ENCODE data around the gene PLPP7. TPM values are rescaled to one million over a fixed set of nuclear protein-coding genes. Genes with fewer than 3 reads are reported as not detected.

Gene PLPP7
- total RNA-seq, 1 donor: 16.3 TPM

DNA sequence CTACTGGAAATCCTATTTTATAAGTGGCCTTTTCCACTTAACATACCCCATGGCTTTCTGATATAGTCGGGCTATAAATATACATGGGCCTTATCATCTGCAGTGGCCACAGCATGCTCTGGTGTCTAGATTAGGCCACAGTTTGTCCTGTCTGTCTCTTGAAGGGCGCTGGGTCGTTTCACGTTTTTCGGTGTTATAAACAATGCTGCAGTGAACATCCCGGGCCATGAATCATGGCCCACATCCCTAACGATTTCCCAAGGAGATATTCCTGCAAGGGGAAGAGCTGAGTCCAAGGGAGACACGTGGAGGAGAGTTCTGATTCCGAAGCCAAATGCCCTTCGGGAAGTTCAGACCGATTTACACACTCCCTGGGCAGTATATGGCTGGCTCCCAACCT lies 8.4 kb downstream of the PLPP7 start:
- Histone ChIP-seq H3K27me3 (ENCODE audit: insufficient read depth, low read length) (no peaks in the 10 kb centered on the region), H3K4me3 (ENCODE audit: insufficient read depth, low read length) (no peak overlapping the region), H4K20me1 (ENCODE audit: insufficient read depth, low read length) (peaks cover 26% of the 10 kb centered on the region), H2AFZ (ENCODE audit: low read length) (no peak overlapping the region), H3K27ac (ENCODE audit: low read depth, low read length) (no peak overlapping the region), H3K4me2 (ENCODE audit: insufficient read depth, low read length) (no peak overlapping the region), H3K4me1 (ENCODE audit: insufficient read depth, low read length) (peaks cover 2% of the 10 kb centered on the region), H3K9me3 (ENCODE audit: low read depth, low read length) (no peaks in the 10 kb centered on the region), H3K36me3 (ENCODE audit: insufficient read depth, low read length) (peaks cover 7% of the 10 kb centered on the region), H3K79me2 (ENCODE audit: insufficient read depth, low read length) (peaks cover 8% of the 10 kb centered on the region)
- no peak for TF ChIP-seq CTCF (IDR thresholded peaks at IDR 0.05; ENCODE audit: extremely low read depth, low read depth, low read length)
- peak; percentile 73 for DNase-seq (ENCODE audit: insufficient read length, low spot score, missing footprints)

- H3K4me2 ChIP-seq (ENCODE audit: insufficient read depth, low read length): no peak overlapping the region
- peaks cover 4% of the 10 kb centered on the region for H3K79me2 ChIP-seq (ENCODE audit: insufficient read depth, low read length)
- no peak for DNase-seq (ENCODE audit: insufficient read length, low spot score, missing footprints)
- no peaks in the 10 kb centered on the region for H3K27me3 ChIP-seq (ENCODE audit: insufficient read depth, low read length)
- no peak overlapping the region for H3K4me3 ChIP-seq (ENCODE audit: insufficient read depth, low read length)
- TF ChIP-seq CTCF (IDR thresholded peaks at IDR 0.05; ENCODE audit: extremely low read depth, low read depth, low read length): no peak
- no peaks in the 10 kb centered on the region for H3K9me3 ChIP-seq (ENCODE audit: low read depth, low read length)
- no peak overlapping the region for H2AFZ ChIP-seq (ENCODE audit: low read length)
- H4K20me1 ChIP-seq (ENCODE audit: insufficient read depth, low read length): peaks cover 23% of the 10 kb centered on the region
- H3K36me3 ChIP-seq (ENCODE audit: insufficient read depth, low read length): peaks cover 7% of the 10 kb centered on the region
- H3K27ac ChIP-seq (ENCODE audit: low read depth, low read length): no peak overlapping the region
- peaks cover 2% of the 10 kb centered on the region for H3K4me1 ChIP-seq (ENCODE audit: insufficient read depth, low read length)
Measured at GRCh38 chr9:131298341-131298740, 8.8 kb downstream of the PLPP7 start.

DNA sequence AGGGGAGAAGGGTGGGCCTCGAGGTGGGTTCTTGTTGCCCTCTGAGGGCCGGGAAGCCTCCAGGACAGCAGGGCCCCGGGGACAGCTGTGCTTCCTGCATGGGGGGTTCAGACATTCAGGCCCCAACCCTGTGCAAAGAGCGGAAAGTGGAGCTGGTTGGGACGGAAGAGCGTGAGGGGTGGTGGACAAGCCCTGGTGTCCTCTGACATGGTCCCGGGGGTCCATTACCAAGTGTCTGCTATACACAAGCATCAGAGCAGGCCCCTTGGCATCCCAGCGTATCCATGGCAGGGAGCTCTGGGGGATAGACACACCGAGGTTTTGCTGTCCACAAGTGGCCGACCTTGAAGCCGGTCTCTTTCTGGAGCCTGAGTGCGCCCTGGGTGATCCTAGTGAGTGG lies 9.3 kb downstream of the PLPP7 start:
- Histone ChIP-seq H3K4me2 (ENCODE audit: insufficient read depth, low read length) (no peak overlapping the region), H3K9me3 (ENCODE audit: low read depth, low read length) (no peaks in the 10 kb centered on the region), H3K4me3 (ENCODE audit: insufficient read depth, low read length) (no peak overlapping the region), H3K36me3 (ENCODE audit: insufficient read depth, low read length) (peaks cover 7% of the 10 kb centered on the region), H2AFZ (ENCODE audit: low read length) (no peak overlapping the region), H4K20me1 (ENCODE audit: insufficient read depth, low read length) (peaks cover 24% of the 10 kb centered on the region), H3K79me2 (ENCODE audit: insufficient read depth, low read length) (peaks cover 2% of the 10 kb centered on the region), H3K27me3 (ENCODE audit: insufficient read depth, low read length) (no peaks in the 10 kb centered on the region), H3K27ac (ENCODE audit: low read depth, low read length) (no peak overlapping the region), H3K4me1 (ENCODE audit: insufficient read depth, low read length) (peaks cover 2% of the 10 kb centered on the region)
- peak; percentile 85 for DNase-seq (ENCODE audit: insufficient read length, low spot score, missing footprints)
- no peak for TF ChIP-seq CTCF (IDR thresholded peaks at IDR 0.05; ENCODE audit: extremely low read depth, low read depth, low read length)

- TF ChIP-seq CTCF (IDR thresholded peaks at IDR 0.05; ENCODE audit: extremely low read depth, low read depth, low read length): no peak
Measured at GRCh38 chr9:131299346-131299960, 9.9 kb downstream of the PLPP7 start.

More at GRCh38 chr9:131299346-131299960, 9.9 kb downstream of the PLPP7 start:
- Histone ChIP-seq H3K27ac (ENCODE audit: low read depth, low read length) (no peak overlapping the region), H3K27me3 (ENCODE audit: insufficient read depth, low read length) (no peaks in the 10 kb centered on the region), H3K4me3 (ENCODE audit: insufficient read depth, low read length) (no peak overlapping the region), H2AFZ (ENCODE audit: low read length) (no peak overlapping the region), H3K4me1 (ENCODE audit: insufficient read depth, low read length) (peaks cover 2% of the 10 kb centered on the region), H3K36me3 (ENCODE audit: insufficient read depth, low read length) (peaks cover 1% of the 10 kb centered on the region), H3K79me2 (ENCODE audit: insufficient read depth, low read length) (peaks cover 2% of the 10 kb centered on the region), H3K9me3 (ENCODE audit: low read depth, low read length) (no peaks in the 10 kb centered on the region), H3K4me2 (ENCODE audit: insufficient read depth, low read length) (no peak overlapping the region), H4K20me1 (ENCODE audit: insufficient read depth, low read length) (peaks cover 28% of the 10 kb centered on the region)
- DNase-seq (ENCODE audit: insufficient read length, low spot score, missing footprints): peak; percentile 50
